ENCODE results near the gene AFF2. TPM values are rescaled to one million over a fixed set of nuclear protein-coding genes. Genes with fewer than 3 reads are reported as not detected.

Gene AFF2
- total and polyA plus RNA-seq, 8 donors, result 0.10 to 84.0 (median 0.72) TPM; not detected in 3

- intact Hi-C loops (cut with DNase I; ENCODE audit: low total_unique reads), result no loop called here
- Histone ChIP-seq H3K27ac (no peak overlapping the region), H3K27me3 (no peaks in the 10 kb centered on the region), H3K36me3 (no peaks in the 10 kb centered on the region), H3K4me1 (no peaks in the 10 kb centered on the region), H3K9me3 (no peaks in the 10 kb centered on the region), H3K4me3 (no peak overlapping the region)
- no peak for DNase-seq
- no peak for TF ChIP-seq EP300 (IDR thresholded peaks at IDR 0.05)
- TF ChIP-seq CTCF (IDR thresholded peaks at IDR 0.05), result no peak
- no peak for TF ChIP-seq POLR2AphosphoS5 (IDR thresholded peaks at IDR 0.05)
- no peak for TF ChIP-seq POLR2A (IDR thresholded peaks at IDR 0.05)
- 38 to 73% (median 52%) methylated on average over 2 of the region's 2 CpGs for WGBS, 5 donors
Measured at GRCh38 chrX:148700021-148700420, 199.6 kb downstream of the AFF2 start.

- Histone ChIP-seq H3K9me3 (no peaks in the 10 kb centered on the region), H3K36me3 (no peaks in the 10 kb centered on the region), H3K27me3 (no peaks in the 10 kb centered on the region), H3K4me1 (no peaks in the 10 kb centered on the region), H3K27ac (no peak overlapping the region), H3K4me3 (no peak overlapping the region)
- TF ChIP-seq POLR2AphosphoS5 (IDR thresholded peaks at IDR 0.05) (no peak), POLR2A (IDR thresholded peaks at IDR 0.05) (no peak), EP300 (IDR thresholded peaks at IDR 0.05) (no peak), CTCF (IDR thresholded peaks at IDR 0.05) (no peak)
- intact Hi-C loops (cut with DNase I; ENCODE audit: low total_unique reads), result no loop called here
- no peak for DNase-seq
Measured at GRCh38 chrX:148713981-148714380, 213.6 kb downstream of the AFF2 start.

- no peaks in the 10 kb centered on the region for H3K4me1 ChIP-seq
- 71 to 98% (median 88%) methylated on average over 4 of the region's 4 CpGs for WGBS, 5 donors
- no peak overlapping the region for H3K27ac ChIP-seq
- H3K36me3 ChIP-seq, result no peaks in the 10 kb centered on the region
- H3K27me3 ChIP-seq, result no peaks in the 10 kb centered on the region
- no peak overlapping the region for H3K4me3 ChIP-seq
- no peak for DNase-seq
- TF ChIP-seq POLR2AphosphoS5 (IDR thresholded peaks at IDR 0.05) (no peak), EP300 (IDR thresholded peaks at IDR 0.05) (no peak), POLR2A (IDR thresholded peaks at IDR 0.05) (no peak), CTCF (IDR thresholded peaks at IDR 0.05) (no peak)
- intact Hi-C loops (cut with DNase I; ENCODE audit: low total_unique reads), result no loop called here
- H3K9me3 ChIP-seq, result no peaks in the 10 kb centered on the region
Measured at GRCh38 chrX:148715361-148715760, 214.9 kb downstream of the AFF2 start.

GRCh38 chrX:148722966-148723365 is 222.5 kb downstream of the AFF2 start:
- H3K4me1 ChIP-seq, result no peaks in the 10 kb centered on the region
- 66 to 84% (median 76%) methylated on average over 3 of the region's 3 CpGs for WGBS, 5 donors
- DNase-seq, result no peak

More at GRCh38 chrX:148722966-148723365, 222.5 kb downstream of the AFF2 start:
- Histone ChIP-seq H3K27me3 (no peaks in the 10 kb centered on the region), H3K4me3 (no peak overlapping the region), H3K36me3 (no peaks in the 10 kb centered on the region), H3K9me3 (no peaks in the 10 kb centered on the region), H3K27ac (no peak overlapping the region)
- intact Hi-C loops (cut with DNase I; ENCODE audit: low total_unique reads), result no loop called here
- no peak for TF ChIP-seq POLR2A (IDR thresholded peaks at IDR 0.05)
- TF ChIP-seq CTCF (IDR thresholded peaks at IDR 0.05), result no peak
- TF ChIP-seq EP300 (IDR thresholded peaks at IDR 0.05), result no peak
- TF ChIP-seq POLR2AphosphoS5 (IDR thresholded peaks at IDR 0.05), result no peak
